Islet precursor cell (in vitro differentiated cells): ENCODE measurements around the gene PCDHGA2.
A peak's percentile ranks its signal among the peaks of the same experiment; 100 is the strongest.
"Not testable (repeated sequence)": the region's sequence is repeated elsewhere in the genome, so short reads cannot be mapped to it uniquely, and the experiment has no call there.

Experiments used
- DNase-seq: peaks from one replicate; pipeline ENCODE4 v3.0.0-alpha.2; 2018

PCDHGA2 gene

DNA sequence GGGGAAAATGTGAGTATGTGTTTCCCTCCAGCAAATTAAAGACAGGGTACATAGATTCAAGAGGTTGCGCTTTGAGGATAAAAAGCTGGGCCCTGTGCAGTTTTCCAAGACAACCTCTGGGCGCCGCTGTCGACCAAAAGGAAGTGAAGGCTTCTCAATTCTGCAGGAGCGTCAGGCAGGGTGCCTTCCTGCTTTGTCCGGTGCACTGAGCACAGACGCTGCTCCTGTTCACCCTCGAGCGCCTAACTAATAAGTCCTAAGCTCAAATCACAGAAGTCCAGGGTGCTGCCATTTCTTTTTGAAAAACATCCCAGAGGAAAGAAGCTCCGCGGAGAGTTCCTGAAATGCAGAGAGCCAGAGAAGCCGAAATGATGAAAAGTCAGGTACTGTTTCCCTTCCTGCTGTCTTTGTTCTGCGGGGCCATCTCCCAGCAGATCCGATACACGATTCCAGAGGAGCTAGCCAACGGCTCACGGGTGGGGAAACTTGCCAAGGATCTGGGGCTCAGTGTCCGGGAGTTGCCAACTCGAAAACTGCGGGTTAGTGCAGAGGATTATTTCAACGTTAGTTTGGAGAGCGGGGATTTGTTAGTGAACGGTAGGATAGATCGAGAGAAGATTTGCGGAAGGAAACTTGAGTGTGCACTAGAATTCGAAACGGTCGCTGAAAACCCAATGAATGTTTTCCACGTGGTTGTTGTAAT, 11.5 kb downstream of the PCDHGA2 start, which contains the start of gene PCDHGB1:
Gene PCDHGB1 (plus strand): TSS at position 183 of the 703 bp plus-strand sequence. CDS start 162 bp downstream, at position 345.
- DNase-seq: peak; percentile 73

DNA sequence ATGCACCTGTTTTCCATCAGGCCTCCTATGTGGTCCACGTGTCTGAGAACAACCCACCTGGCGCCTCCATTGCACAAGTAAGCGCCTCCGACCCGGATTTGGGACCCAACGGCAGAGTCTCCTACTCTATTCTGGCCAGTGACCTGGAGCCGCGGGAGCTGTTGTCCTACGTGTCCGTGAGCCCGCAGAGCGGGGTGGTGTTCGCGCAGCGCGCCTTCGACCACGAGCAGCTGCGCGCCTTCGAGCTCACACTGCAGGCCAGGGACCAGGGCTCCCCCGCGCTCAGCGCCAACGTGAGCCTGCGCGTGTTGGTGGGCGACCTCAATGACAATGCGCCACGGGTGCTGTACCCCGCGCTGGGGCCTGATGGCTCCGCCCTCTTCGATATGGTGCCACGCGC, 13.0 kb downstream of the PCDHGA2 start:
- no peak for DNase-seq

DNA sequence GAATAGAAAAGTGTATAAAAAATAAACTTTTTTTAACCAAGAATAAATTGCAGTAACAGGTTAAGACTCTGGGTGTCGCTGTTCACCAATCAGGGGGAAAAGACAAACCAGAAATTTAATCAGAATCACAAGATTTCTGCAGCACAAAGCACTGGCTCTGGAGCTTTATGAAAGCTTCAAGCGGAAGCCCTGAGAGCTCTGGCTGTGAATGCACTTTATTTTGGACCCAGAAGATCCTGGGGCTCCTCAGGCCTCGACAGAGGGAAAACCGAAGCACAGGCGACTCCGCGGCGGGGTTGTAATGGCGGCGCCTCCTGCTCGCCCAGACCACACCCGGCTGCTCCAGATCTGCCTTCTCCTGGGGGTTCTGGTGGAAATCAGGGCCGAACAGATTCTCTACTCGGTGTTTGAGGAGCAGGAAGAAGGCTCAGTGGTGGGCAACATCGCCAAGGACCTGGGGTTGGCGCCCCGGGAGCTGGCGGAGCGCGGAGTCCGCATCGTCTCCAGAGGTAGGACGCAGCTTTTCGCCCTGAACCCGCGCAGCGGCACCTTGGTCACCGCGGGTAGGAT, 16.4 kb downstream of the PCDHGA2 start, which contains the start of gene PCDHGA4:
Gene PCDHGA4 (plus strand): TSS at position 122 of the 570 bp plus-strand sequence. CDS start 87 bp downstream, at position 209.
- DNase-seq: no peak

DNA sequence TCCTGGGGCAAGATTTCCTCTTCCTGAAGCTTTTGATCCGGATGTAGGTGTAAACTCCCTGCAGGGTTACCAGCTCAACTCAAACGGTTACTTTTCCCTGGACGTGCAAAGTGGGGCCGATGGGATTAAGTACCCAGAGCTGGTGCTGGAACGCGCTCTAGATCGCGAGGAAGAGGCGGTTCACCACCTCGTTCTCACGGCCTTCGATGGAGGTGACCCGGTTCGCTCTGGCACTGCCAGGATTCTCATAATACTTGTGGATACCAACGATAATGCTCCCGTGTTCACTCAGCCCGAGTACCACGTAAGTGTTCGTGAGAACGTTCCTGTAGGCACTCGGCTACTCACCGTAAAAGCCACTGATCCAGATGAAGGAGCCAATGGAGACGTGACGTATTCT, 17.1 kb downstream of the PCDHGA2 start:
- DNase-seq: no peak

DNA sequence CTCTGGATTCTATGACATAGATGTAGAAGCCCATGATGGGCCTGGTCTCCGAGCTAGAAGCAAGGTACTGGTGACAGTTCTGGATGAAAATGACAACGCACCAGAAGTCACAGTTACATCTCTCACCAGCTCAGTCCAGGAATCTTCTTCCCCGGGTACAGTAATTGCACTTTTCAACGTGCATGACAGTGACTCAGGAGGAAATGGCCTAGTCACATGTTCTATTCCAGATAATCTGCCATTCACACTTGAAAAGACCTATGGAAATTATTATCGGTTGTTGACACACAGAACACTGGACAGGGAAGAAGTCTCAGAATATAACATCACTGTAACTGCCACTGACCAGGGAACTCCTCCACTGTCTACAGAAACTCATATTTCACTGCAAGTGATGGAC, 17.6 kb downstream of the PCDHGA2 start:
- no peak for DNase-seq

DNA sequence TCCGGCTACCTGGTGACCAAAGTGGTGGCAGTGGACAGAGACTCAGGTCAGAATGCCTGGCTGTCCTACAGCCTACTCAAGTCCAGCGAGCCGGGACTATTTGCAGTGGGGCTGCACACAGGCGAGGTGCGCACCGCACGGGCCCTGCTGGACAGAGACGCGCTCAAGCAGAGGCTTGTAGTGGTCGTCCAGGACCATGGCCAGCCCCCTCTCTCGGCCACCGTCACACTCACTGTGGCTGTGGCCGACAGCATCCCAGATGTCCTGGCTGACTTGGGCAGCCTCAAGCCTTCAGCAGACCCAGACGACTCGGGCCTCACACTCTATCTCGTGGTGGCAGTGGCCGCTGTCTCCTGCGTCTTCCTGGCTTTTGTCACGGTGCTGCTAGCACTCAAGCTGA, 18.4 kb downstream of the PCDHGA2 start:
- no peak for DNase-seq

DNA sequence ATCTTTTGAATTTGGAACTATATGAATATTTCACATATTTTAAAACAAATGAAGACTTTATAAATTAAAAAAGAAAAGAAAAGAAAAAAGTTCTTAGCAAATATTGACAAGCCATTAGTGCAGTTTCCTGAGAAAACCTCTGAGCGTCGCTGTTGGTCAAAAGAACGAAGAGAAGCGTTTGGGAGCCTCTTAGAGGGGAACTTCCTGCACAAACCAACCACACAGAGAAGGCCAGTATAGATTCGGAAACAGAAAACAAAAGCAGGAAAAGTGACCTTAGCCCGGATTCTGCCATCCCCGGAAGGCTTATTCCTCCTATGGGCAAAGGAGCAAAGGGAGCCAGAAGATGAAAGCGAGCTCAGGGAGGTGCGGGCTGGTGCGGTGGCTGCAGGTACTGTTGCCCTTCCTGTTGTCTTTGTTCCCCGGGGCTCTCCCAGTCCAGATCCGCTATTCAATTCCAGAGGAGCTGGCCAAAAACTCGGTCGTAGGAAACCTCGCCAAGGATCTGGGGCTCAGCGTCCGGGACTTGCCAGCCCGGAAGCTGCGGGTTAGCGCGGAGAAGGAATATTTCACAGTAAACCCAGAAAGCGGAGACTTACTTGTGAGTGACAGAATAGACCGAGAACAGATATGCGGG, 21.3 kb downstream of the PCDHGA2 start, which contains the start of gene PCDHGB2:
Gene PCDHGB2 (plus strand): TSS at position 205 of the 637 bp plus-strand sequence. CDS start 142 bp downstream, at position 347.
- no peak for DNase-seq

DNA sequence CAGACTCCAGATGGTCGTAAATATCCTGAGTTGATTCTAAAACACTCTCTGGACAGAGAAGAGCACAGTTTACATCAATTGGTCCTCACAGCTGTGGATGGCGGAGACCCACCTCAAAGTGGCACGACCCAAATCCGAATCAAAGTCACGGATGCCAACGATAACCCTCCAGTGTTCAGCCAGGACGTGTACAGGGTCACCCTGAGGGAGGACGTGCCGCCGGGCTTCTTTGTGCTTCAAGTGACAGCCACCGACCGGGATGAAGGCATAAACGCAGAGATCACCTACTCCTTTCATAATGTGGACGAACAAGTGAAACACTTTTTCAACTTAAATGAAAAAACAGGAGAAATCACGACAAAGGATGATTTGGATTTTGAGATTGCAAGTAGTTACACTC, 22.1 kb downstream of the PCDHGA2 start:
- DNase-seq: no peak

DNA sequence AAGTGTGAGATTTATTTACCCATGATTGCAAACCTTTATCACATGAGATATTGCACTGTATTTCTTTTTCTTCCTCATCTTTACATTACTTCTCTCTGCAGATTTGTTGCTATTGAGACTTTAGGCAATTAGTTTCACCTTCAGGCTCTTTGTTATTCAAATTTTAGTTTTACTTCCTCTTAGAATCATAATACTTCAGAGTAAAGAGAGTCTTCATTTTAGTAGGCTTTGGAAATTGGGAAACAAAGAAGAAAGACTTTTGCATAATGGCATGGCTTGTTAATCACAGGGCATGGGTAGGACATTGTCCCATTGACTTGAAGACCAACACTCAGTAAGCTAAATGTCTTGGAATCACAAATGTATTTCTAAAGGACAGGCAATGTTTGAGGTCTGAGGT, 24.2 kb downstream of the PCDHGA2 start:
- no peak for DNase-seq

DNA sequence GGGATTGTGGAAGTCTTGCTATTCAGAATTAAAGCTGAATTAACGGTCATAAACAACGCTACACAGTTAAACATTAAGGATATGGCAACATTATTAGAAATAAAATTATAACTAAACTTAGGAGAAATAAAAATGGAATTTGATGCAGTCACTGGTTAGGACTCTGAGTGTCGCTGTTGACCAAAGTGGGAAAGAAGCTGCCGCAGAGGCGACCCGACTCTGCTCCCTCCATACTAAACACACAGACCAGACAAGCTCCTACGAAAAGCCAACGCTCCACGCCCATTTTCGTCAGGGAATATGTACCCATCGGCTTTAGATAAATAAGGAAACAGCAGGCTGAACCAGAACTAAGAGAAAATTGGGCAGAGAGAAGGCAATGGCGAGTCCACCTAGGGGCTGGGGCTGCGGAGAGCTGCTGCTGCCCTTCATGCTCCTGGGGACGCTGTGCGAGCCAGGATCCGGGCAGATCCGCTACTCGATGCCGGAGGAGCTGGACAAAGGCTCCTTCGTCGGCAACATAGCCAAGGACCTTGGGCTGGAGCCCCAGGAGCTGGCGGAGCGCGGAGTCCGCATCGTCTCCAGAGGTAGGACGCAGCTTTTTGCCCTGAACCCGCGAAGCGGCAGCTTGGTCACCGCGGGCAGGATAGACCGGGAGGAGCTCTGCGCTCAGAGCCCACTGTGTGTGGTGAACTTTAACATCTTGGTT, 25.5 kb downstream of the PCDHGA2 start, which contains the start of gene PCDHGA5:
Gene PCDHGA5 (plus strand): TSS at position 211 of the 709 bp plus-strand sequence. CDS start 169 bp downstream, at position 380.
- no peak for DNase-seq

DNA sequence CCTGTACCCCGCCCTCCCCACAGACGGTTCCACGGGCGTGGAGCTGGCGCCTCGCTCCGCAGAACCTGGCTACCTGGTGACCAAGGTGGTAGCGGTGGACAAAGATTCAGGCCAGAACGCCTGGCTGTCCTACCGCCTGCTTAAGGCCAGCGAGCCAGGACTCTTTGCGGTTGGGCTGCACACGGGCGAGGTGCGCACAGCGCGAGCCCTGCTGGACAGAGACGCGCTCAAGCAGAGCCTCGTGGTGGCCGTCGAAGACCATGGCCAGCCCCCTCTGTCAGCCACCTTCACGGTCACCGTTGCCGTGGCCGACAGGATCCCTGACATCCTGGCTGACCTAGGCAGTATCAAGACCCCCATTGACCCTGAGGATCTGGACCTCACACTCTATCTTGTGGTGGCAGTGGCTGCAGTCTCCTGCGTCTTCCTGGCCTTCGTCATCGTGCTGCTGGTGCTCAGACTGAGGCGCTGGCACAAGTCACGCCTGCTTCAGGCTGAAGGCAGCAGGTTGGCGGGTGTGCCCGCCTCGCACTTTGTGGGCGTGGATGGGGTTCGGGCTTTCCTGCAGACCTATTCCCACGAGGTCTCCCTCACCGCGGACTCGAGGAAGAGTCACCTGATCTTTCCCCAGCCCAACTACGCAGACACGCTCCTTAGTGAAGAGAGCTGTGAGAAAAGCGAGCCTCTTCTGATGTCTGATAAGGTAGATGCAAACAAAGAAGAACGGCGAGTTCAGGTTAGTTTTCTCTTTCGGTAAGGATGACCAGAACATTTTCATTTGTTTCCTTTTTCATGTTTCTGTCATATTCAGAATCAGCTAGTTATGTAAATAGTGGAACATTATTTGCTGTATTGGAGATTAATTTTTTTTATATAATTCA, 27.7 kb downstream of the PCDHGA2 start:
- DNase-seq: no peak

DNA sequence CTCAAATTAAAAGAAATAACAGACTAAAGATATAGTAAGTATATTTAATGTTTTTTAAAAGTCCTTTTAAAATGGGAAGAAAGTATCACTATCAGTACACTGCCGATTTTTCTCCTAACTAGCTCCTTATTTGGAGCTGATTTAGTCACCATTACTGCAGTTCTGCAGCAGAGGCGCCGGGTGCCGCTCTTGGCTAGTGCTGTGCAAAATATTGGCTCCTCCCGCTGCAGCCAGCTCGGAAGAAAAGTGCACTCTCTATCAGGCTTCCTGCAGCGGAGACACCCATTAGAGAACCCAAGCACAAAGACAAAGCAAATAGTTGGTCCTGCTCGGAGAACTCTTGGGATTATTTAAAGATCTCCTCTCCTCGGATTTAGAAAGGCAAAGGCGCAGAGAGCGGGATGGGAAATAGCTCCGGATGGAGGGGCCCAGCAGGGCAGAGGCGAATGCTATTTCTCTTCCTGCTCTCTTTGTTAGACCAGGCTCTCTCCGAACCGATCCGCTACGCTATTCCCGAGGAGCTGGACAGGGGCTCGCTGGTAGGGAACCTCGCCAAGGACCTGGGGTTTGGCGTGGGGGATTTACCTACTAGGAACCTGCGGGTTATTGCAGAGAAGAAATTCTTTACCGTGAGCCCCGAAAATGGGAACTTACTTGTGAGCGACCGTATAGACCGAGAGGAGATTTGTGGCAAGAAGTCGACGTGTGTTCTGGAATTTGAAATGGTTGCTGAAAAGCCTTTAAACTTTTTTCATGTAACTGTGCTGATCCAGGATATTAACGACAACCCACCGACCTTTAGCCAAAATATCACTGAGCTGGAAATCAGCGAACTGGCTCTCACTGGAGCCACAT, 31.7 kb downstream of the PCDHGA2 start, which contains the start of gene PCDHGB3:
Gene PCDHGB3 (plus strand): TSS at position 249 of the 855 bp plus-strand sequence. CDS start 153 bp downstream, at position 402.
- no peak for DNase-seq

DNA sequence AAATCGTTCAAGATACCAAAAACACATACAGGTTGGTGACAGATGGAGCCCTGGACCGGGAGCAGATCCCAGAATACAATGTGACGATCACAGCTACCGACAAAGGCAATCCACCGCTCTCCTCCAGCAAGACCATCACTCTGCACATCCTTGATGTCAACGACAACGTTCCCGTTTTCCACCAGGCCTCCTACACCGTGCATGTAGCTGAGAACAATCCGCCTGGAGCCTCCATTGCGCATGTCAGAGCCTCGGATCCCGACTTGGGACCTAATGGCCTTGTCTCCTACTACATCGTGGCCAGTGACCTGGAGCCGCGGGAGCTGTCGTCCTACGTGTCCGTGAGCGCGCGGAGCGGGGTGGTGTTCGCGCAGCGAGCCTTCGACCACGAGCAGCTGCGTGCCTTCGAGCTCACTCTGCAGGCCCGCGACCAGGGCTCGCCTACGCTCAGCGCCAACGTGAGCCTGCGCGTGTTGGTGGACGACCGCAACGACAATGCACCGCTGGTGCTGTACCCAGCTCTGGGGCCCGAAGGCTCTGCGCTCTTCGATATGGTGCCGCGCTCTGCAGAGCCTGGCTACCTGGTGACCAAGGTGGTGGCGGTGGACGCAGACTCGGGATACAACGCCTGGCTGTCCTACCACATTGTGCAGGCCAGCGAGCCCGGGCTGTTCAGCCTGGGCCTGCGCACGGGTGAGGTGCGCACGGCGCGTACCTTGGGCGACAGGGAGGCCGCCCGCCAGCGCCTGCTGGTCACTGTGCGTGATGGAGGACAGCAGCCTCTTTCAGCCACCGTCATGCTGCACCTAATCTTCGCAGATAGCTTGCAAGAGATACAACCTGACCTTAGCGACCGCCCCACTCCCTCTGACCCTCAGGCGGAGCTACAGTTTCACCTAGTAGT, 33.3 kb downstream of the PCDHGA2 start:
- DNase-seq: no peak

DNA sequence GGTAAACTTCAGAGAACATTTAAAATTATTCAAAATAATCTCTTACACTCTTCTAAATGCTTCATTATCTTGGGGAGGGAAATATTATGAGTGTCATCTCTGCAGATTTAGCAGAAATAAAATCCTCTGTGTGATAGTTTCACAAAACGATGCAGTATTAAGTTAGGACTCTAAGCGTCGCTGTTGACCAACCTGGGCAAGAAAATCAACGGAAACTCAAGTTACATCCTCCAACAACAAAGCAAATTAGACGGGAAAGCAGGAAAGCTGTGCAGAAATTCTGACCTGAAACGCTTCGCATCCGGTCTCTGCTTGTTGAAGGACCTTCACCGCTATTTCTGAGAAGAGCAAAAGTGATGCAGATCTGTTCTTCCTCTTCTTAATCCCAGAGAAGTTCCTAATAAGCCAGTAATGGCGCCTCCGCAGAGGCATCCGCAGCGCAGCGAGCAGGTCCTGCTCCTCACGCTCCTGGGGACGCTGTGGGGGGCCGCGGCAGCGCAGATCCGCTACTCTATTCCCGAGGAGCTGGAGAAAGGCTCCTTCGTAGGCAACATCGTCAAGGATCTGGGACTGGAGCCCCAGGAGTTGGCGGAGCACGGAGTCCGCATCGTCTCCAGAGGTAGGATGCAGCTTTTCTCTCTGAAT, 35.2 kb downstream of the PCDHGA2 start, which contains the start of gene PCDHGA6:
Gene PCDHGA6 (plus strand): TSS at position 219 of the 645 bp plus-strand sequence. CDS start 193 bp downstream, at position 412.
- DNase-seq: no peak

DNA sequence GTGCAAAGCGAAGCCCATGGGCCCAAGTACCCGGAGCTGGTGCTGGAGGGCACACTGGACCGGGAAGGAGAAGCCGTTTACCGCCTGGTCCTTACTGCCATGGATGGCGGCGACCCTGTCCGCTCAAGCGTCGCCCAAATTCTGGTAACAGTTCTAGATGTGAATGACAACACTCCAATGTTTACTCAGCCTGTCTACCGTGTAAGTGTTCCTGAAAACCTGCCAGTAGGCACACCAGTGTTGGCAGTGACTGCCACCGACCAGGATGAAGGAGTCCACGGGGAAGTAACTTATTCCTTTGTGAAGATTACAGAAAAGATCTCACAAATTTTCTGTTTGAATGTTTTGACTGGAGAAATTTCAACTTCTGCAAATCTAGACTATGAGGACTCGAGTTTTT, 36.1 kb downstream of the PCDHGA2 start:
- DNase-seq: no peak

DNA sequence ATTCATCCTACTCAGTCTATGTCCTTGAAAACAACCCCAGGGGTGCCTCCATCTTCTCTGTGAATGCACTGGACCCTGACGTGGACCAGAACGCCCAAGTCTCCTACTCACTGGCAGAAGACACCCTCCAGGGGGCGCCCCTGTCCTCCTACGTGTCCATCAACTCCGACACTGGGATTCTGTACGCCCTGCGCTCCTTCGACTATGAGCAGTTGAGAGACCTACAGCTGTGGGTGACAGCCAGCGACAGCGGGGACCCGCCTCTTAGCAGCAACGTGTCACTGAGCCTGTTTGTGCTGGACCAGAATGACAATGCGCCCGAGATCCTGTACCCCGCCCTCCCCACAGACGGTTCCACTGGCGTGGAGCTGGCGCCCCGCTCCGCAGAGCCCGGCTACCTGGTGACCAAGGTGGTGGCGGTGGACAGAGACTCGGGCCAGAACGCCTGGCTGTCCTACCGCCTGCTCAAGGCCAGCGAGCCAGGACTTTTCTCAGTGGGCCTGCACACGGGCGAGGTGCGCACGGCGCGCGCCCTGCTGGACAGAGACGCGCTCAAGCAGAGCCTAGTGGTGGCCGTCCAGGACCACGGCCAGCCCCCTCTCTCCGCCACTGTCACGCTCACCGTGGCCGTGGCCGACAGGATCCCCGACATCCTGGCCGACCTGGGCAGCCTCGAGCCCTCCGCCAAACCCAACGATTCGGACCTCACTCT, 37.0 kb downstream of the PCDHGA2 start:
- DNase-seq: not testable (repeated sequence)

DNA sequence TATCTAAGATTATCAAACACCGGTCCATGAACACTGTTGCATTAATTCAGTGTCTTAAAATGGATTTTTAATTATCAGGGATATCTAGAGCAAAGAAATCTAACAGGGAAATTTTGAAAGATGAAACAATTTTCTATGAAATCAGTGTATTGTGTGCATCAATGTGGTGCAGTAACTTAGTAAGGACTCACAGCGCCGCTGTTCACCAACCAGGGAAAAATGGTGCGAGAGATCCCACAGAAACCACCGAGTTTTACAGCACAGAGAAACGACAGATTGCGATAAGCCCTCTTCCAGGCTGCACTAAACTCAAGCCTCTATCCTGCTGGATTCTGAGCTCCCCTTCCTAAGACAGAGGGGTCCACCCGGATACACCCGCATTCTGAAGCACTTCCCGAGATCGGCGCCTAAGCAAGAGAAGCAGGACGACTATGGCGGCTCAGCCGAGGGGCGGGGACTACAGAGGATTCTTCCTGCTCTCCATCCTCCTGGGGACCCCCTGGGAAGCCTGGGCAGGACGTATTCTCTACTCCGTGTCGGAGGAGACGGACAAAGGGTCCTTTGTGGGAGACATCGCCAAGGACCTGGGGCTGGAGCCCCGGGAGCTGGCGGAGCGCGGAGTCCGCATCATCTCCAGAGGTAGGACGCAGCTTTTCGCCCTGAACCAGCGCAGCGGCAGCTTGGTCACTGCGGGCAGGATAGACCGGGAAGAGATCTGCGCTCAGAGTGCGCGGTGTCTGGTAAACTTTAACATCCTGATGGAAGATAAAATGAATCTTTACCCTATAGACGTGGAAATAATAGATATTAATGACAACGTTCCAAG, 44.1 kb downstream of the PCDHGA2 start, which contains the start of gene PCDHGA7:
Gene PCDHGA7 (plus strand): TSS at position 274 of the 826 bp plus-strand sequence. CDS start 158 bp downstream, at position 432.
- no peak for DNase-seq
